Inflammatory macrophage (primary cell): ENCODE results near the gene MEPCE.

ENCODE experiments used
- DNase-seq, 2 donors: peaks; one replicate each; pipeline ENCODE4 v3.0.0-alpha.2; 2020 to 2022

MEPCE gene

GRCh38 chr7:100407285-100408180, 22.1 kb upstream of the MEPCE start:
- peak; percentile 74 to 77 for DNase-seq

- no peak for DNase-seq
Observed at GRCh38 chr7:100411101-100411500, 18.5 kb upstream of the MEPCE start.

- peak in 1 of 2 donors; percentile 17 for DNase-seq
Observed at GRCh38 chr7:100413346-100413745, 16.3 kb upstream of the MEPCE start.

GRCh38 chr7:100413889-100414288, 15.7 kb upstream of the MEPCE start:
- no peak for DNase-seq

GRCh38 chr7:100415448-100415847, 14.2 kb upstream of the MEPCE start:
- no peak for DNase-seq

GRCh38 chr7:100418930-100419659, 10.5 kb upstream of the MEPCE start:
- DNase-seq, result no peak

- no peak for DNase-seq
Observed at GRCh38 chr7:100419660-100420226, 9.9 kb upstream of the MEPCE start.

GRCh38 chr7:100423315-100423714, 6.3 kb upstream of the MEPCE start:
- DNase-seq, result no peak

- DNase-seq, result no peak
Observed at GRCh38 chr7:100425347-100425746, 4.3 kb upstream of the MEPCE start.

GRCh38 chr7:100426516-100426915, 3.1 kb upstream of the MEPCE start:
- no peak for DNase-seq

- DNase-seq, result no peak
Observed at GRCh38 chr7:100427762-100428198, 1.9 kb upstream of the MEPCE start.

- DNase-seq, result peak; percentile 98
Observed at GRCh38 chr7:100428199-100428966, 1.2 kb upstream of the MEPCE start, which contains the start of gene ZCWPW1. ZCWPW1 (minus strand) TSS chr7:100428703; CDS start chr7:100420649, 8,054 bp downstream.

- peak; percentile 100 for DNase-seq
Observed at GRCh38 chr7:100428967-100429636, 529 bp upstream of the MEPCE start.

- DNase-seq, result peak in 1 of 2 donors; percentile 34
Observed at GRCh38 chr7:100430493-100431285, 1.1 kb downstream of the MEPCE start.

GRCh38 chr7:100431286-100431735, 1.7 kb downstream of the MEPCE start:
- no peak for DNase-seq

- DNase-seq, result no peak
Observed at GRCh38 chr7:100432053-100432452, 2.4 kb downstream of the MEPCE start.

GRCh38 chr7:100432621-100433275, 3.1 kb downstream of the MEPCE start:
- DNase-seq, result no peak

- DNase-seq, result no peak
Observed at GRCh38 chr7:100433276-100433591, 3.6 kb downstream of the MEPCE start.

- DNase-seq, result no peak
Observed at GRCh38 chr7:100433592-100434296, 4.1 kb downstream of the MEPCE start.
